Inflammatory macrophage treated with lipopolysaccharide for 4 hours (primary cell): ENCODE results near the gene DOCK10.

ENCODE experiments used
- DNase-seq: peaks from one replicate; pipeline ENCODE4 v3.0.0-alpha.2; 2020

DOCK10 gene

GRCh38 chr2:225009768-225010167, 32.5 kb downstream of the DOCK10 start:
- DNase-seq = no peak

- DNase-seq = no peak
Measured at GRCh38 chr2:225008935-225009334, 33.3 kb downstream of the DOCK10 start.

GRCh38 chr2:225008179-225008856, 34.0 kb downstream of the DOCK10 start:
- peak; percentile 62 for DNase-seq

- no peak for DNase-seq
Measured at GRCh38 chr2:225006730-225007129, 35.5 kb downstream of the DOCK10 start.

- DNase-seq = no peak
Measured at GRCh38 chr2:225004597-225004996, 37.7 kb downstream of the DOCK10 start.

- no peak for DNase-seq
Measured at GRCh38 chr2:225002656-225003045, 39.6 kb downstream of the DOCK10 start.

- DNase-seq = peak; percentile 77
Measured at GRCh38 chr2:225002039-225002655, 40.1 kb downstream of the DOCK10 start.

GRCh38 chr2:224999754-225000153, 42.5 kb downstream of the DOCK10 start:
- peak; percentile 50 for DNase-seq

- no peak for DNase-seq
Measured at GRCh38 chr2:224999321-224999720, 42.9 kb downstream of the DOCK10 start.

GRCh38 chr2:224997802-224998201, 44.5 kb downstream of the DOCK10 start:
- no peak for DNase-seq

- no peak for DNase-seq
Measured at GRCh38 chr2:224995419-224995818, 46.8 kb downstream of the DOCK10 start.

GRCh38 chr2:224994242-224994823, 47.9 kb downstream of the DOCK10 start:
- DNase-seq = peak; percentile 30

GRCh38 chr2:224990710-224991109, 51.6 kb downstream of the DOCK10 start:
- no peak for DNase-seq

GRCh38 chr2:224987733-224988132, 54.5 kb downstream of the DOCK10 start:
- DNase-seq = no peak

GRCh38 chr2:224986477-224986876, 55.8 kb downstream of the DOCK10 start:
- no peak for DNase-seq

- no peak for DNase-seq
Measured at GRCh38 chr2:224984637-224985036, 57.6 kb downstream of the DOCK10 start.

- no peak for DNase-seq
Measured at GRCh38 chr2:224983712-224984554, 58.3 kb downstream of the DOCK10 start.

GRCh38 chr2:224982910-224983711, 59.2 kb downstream of the DOCK10 start:
- no peak for DNase-seq

GRCh38 chr2:224982226-224982625, 60.0 kb downstream of the DOCK10 start:
- DNase-seq = no peak

GRCh38 chr2:224976629-224977525, 65.4 kb downstream of the DOCK10 start:
- no peak for DNase-seq

- no peak for DNase-seq
Measured at GRCh38 chr2:224975761-224976160, 66.5 kb downstream of the DOCK10 start.
